NCI-H748 (cell line): ENCODE data around the gene PSMB2.
A peak's percentile ranks its signal among the peaks of the same experiment; 100 is the strongest.

ENCODE experiments used
- DNase-seq: peaks from one replicate; lab custom pipeline; 2025; ENCODE audit not compliant: unreplicated experiment; lab: John Stamatoyannopoulos, UW

The PSMB2 gene

GRCh38 chr1:35573198-35574124, 67.9 kb downstream of the PSMB2 start, which contains the start of gene TFAP2E:
TFAP2E (plus strand) TSS chr1:35573314; CDS start chr1:35573578, 264 bp downstream.
- DNase-seq, result peak; percentile 47

- DNase-seq, result no peak
These were observed 69.0 kb downstream of the PSMB2 start for GRCh38 chr1:35572296-35572695.

- DNase-seq, result no peak
These were observed 70.1 kb downstream of the PSMB2 start for GRCh38 chr1:35571263-35571662.

- DNase-seq, result no peak
These were observed 70.7 kb downstream of the PSMB2 start for GRCh38 chr1:35570589-35571137.

GRCh38 chr1:35569936-35570335, 71.4 kb downstream of the PSMB2 start:
- DNase-seq, result no peak

GRCh38 chr1:35568975-35569395, 72.3 kb downstream of the PSMB2 start:
- peak; percentile 53 for DNase-seq

GRCh38 chr1:35567947-35568558, 73.3 kb downstream of the PSMB2 start:
- DNase-seq, result no peak

- no peak for DNase-seq
These were observed 75.6 kb downstream of the PSMB2 start for GRCh38 chr1:35565742-35566133.

GRCh38 chr1:35564884-35565741, 76.2 kb downstream of the PSMB2 start:
- no peak for DNase-seq

- peak; percentile 64 for DNase-seq
These were observed 77.1 kb downstream of the PSMB2 start for GRCh38 chr1:35564037-35564883.

GRCh38 chr1:35563166-35563565, 78.2 kb downstream of the PSMB2 start:
- no peak for DNase-seq

- no peak for DNase-seq
These were observed 79.2 kb downstream of the PSMB2 start for GRCh38 chr1:35561972-35562680.

GRCh38 chr1:35561297-35561971, 79.9 kb downstream of the PSMB2 start:
- DNase-seq, result no peak

- DNase-seq, result no peak
These were observed 80.8 kb downstream of the PSMB2 start for GRCh38 chr1:35560256-35561225.

- no peak for DNase-seq
These were observed 81.9 kb downstream of the PSMB2 start for GRCh38 chr1:35559317-35559944.

- peak; percentile 43 for DNase-seq
These were observed 82.7 kb downstream of the PSMB2 start for GRCh38 chr1:35558374-35559316.
